HG02870 (cell line): ENCODE measurements around the gene FKBP5.
A peak's percentile ranks its signal among the peaks of the same experiment; 100 is the strongest.
"Not testable (repeated sequence)": the region's sequence is repeated elsewhere in the genome, so short reads cannot be mapped to it uniquely, and the experiment has no call there.

Experiments
- ATAC-seq: cut with Tn5 transposase; IDR thresholded peaks from one replicate; pipeline ENCODE4 v1.9.1; 2021; ENCODE audit warnings: mild to moderate bottlenecking, moderate library complexity; ENCODE audit not compliant: unreplicated experiment

The FKBP5 gene

DNA sequence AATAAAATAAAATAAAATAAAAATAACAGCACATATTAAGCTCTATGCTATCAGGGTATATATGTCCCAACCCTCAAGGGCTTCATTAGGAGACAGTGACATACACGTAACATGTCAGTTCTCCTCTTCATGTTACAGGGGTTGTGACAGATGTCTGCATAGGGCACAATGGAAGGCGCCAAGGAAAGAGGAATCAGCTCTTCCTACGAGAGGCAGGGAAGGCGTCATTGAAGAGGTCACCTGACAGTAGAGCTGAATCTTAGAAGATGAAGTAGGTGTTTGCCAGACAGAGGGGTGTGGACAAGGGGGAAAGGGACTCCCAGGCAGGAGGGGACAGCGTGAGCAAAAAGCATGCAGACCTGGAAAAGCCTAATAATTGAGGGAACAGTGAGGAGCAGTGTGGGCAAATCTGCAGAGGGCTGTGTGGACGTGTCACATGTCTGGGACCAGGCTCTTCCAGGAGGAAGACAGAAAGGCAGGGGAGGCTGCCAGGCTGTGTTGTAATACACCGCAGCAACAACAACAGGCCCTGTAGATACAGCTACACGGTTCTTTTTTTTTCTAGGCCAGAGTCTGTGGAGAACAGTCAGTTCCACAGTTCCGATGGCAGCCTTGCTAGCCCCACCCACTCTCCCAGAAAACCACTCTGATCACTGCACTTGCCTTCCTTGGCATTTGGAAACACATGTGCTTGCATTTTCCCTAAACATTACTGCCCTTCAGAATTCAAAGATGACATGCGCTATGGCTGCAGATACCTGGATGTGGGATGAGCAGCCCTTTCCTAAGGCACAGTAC lies 2.5 kb upstream of the FKBP5 start:
- ATAC-seq = no peak

DNA sequence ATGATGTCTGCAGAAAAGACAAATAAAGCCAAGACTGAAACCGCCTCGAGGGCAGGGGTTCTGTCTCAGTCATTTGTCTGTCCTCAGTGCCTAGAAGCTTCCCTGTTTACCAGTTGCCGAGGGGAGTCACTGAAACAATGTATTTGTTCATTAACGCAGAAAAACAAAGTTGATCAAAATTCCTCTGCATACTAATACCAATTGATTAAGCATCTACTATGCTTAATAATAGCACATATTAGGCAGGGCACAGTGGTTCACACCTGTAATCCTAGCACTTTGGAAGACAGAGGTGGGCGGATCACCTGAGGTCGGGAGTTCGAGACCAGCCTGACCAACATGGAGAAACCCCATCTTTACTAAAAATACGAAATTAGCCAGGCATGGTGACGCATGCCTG lies 1.8 kb upstream of the FKBP5 start:
- ATAC-seq = no peak

DNA sequence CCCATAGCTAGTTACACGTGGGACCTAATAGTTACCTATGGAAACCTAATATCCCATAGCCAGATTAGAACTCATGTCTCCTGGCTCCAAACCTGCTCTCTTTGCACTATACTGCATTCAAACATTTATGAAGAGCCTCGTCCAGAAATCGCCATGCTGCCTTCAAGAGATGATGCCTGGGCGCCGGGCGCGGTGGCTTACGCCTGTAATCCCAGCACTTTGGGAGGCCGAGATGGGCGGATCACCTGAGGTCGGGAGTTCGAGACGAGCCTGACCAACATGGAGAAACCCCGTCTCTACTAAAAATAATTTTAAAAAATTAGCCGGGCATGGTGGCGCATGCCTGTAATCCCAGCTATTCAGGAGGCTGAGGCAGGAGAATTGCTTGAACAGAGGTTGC lies 1.3 kb upstream of the FKBP5 start:
- not testable (repeated sequence) for ATAC-seq

DNA sequence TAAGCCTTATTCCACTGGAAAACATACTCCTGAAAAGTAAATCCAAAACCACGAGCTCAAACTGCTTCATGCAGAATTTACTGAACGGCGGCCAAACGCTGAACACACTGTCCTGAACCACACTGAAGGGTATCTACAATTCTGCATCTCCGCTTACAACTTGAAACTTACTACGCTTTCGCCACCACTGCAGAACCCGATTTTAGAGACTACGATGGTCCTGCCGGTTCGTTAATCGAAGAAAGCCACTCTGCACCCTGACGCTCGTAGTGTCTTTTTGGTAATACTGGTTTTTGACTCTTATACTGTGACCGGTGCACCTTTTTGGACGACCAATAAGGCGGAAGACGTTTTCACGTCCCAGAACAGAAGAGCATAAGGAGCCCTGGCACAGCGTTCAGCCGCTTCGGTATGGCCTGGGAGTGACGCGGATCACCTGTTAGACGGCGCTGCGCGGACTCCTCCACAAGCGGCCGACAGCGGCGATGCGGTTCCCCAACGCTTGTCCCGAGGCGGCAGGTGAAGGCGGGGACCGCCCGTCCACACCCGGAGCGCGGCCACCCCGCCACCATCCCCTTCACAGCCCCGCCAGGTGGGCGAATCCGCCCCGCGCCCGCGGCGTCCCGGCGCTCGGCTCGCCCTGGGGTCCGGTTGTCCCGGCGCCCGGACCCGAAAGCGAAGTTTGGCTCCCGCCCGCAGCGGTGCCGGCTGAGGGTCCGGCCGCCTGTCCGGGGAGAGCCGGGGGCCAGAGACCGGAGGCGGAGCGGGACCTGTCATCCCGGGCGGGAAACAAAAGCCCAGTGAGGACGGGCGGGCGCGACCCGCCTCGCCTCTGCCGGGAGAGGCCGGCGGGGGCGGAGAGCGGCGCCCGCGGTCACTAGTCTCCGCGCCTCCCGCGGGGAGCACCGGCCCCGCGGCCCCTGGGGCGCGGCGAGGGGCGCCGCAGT lies 784 bp downstream of the FKBP5 start:
- ATAC-seq = peak; percentile 28

DNA sequence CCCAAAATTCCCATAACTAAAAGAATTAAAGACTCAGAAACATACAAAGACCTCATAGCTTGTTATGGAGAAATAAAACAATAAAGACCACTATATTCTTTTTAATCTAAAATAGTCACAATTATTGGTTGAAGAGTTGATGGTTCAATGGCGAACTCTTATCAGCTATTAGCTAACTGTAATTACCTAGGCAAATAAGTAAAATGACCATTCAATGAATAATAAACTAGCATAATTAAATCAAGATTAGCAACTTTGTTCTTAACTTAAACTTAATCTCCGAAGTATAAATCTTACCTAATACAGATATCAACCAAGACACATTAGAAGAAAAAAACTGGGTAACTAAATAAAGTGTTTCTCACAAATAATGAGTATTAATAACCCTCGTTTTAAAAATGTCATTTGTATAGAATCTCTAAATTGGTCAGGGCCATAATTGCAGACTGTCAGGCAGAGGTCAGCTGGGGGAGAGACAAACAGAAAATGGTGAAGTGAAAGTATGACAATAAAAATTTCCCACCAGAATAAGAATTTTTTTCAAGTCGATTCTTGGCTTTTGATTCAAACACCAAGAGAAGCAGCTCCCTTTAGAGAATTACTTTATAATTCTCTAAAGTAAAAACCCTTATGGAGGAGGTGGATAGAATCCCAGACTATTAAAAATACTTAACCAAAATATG lies 1.7 kb downstream of the FKBP5 start:
- no peak for ATAC-seq

DNA sequence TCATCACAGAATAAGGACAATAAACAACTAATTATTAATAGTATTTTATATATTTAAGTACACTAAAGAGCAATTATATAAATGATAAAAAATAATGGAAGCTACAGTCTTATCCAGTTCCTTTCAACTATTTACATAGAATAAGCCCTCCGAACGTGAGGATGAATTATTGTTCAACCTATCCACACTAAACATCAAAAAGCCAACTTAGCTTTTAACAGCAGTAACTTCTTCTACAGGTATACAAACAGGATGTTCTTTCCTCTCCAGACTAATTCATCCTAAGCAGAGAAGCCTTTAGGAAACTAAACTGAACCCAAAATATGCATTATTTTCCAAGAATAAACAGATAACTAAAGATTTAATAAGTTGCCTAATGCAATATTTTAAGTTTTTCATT lies 2.3 kb downstream of the FKBP5 start:
- ATAC-seq = no peak

DNA sequence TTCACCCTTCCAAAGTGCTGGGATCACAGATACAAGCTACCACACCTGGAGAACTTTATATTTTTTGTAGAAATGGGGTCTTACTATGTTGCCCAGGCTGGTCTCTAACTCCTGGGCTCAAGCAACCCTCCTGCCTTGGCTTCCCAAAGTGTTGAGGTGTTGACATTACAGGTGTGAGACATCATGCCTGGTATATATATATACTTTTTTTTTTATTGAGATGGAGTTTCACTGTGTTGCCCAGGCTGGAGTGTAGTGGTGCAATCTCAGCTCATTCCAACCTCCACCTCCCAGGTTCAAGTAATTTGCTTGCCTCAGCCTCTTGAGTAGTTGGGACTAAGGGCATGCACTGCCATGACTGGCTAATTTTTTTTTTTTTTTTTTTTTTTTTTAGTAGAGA lies 5.4 kb downstream of the FKBP5 start:
- ATAC-seq = no peak

DNA sequence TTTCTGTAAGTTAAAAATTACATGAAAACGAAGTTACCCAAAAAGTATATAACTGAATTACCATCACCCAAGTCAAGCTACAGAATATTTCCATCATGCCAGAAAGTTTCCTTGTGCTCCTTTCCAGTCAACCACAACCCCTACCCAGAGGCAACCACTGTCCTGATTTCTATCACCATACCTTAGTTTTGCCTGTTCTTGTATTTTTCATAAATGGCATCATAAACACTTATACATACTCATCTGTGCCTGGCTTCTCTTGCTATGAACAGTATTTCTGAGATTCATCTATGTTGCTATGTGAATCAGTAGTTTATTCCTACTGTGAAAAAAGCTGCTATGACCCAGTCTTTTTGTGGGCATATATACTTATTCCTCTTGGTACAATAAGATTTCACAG lies 7.4 kb downstream of the FKBP5 start:
- ATAC-seq = no peak

DNA sequence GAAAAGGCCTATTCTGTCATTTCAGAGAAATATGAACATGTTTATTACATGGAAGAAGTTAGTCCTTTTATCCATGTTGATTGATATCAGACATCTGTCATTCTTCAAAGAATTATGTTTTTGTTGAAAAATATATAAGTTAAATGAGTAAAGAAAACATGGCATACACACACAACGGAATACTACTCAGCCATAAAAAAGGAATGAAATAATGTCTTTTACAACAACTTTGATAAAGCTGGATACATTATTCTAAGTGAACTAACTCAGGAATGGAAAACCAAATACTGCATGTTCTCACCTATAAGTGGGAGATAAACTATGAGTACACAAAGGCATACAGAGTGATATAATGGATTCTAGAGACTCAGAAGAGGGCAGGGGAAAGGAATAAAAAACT lies 9.3 kb downstream of the FKBP5 start:
- ATAC-seq = no peak

DNA sequence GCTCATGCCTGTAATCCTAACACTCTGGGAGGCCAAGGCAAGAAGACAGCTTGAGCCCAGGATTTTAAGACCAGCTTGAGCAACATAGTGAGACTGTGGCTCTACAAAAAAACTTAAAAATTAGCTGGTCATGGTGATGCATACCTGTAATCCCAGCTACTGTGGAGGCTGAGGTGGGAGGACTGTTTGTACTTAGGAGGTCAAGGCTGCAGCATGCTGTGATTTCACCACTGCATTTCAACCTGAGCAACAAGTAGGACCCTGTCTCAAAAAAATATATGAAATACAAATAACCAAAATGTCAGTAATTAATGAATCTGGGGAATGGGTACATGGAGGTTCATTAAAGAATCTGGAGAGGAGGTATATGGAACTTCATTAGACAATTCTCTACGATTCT lies 9.9 kb downstream of the FKBP5 start:
- no peak for ATAC-seq

DNA sequence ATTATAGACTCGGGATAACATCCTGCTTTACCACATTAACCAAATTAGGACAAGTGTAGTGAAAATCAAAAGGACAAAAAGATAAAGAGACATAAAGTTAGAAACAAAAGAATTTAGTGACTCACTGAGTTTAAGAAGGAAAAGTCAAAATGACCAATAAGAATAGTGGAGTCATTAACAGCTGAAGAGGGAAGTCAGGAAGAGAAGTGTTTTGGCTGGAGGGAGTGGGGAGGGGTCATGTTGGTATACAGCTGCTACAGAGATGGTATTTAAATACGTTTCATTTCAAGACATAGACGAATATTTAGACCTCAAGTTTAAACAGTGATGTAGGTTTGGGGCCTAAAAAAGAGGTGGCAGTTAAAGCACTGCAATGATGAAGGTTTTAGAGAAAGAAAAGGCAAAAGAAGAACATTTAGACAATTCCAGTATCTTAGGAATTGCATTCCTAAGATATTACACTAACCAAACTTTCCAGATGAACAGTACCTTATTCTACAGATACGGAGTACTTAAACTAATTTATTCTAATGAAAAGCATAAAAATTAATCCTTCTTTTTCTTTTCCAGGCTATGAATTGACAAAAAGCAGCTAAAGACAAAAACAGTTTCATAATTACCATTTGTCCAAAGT lies 10.6 kb downstream of the FKBP5 start:
- ATAC-seq = no peak

DNA sequence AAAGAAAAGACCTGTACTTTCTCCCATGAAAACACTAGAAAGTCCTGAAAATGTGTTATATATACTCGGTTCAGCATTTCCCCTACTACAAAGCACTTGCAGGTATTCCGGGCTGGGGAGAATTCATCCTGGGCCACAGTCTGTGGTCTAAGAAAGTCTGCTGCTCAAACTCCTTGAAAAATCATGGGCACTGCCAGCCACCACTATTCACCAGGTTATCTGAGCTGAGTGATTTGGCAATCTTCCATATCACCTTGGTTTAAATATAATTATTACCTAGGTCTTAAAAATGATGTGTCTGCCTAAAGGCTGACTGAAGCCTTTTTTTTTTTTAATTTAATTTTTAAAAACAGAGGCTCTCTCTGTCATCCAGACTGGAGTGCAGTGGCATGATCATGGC lies 11.3 kb downstream of the FKBP5 start:
- ATAC-seq = no peak

DNA sequence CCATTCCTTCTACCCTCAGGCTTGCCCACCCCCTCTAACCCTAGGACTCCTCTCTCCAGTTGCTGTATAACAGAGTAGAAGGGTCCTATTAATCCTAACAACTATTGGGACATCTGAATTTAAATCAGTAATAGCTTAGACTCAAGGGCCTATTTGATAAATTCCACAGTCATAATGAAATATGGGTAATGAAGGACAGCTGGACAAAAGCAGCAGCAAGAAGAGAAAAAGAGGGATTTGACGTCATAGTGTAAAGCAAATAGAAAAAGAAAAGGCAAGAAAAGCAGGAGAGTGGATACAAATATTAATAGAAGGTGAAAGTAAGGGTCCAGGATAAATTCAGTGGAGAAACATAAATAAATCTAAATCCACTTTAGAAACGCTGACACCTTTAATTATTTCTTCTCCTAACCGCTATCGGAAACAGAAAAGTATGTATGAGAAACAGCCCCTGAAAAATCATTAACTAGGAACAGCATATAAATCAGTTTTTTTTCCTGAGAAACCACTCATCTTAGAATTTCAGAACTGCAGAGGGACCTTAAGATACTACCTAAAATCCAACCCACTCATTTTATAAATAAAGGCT lies 12.8 kb downstream of the FKBP5 start:
- ATAC-seq = no peak

DNA sequence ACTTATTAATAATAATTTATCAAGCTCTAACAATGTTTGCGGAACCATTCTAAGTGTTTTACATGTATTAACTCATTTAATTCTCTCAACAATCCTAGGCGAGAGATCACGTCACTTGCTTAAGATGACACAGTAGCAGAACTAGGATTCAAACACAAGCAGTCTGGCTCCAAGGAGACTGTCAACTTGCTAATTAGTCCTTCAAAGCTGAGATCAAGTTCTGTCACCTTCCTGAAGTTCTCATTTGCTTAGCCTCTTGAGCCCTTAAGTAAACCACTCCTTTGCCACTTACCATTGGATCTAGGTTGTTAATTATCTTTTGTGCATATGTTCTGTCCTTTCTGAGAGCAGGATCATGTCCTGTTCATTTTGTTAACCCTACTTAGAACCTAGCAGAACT lies 14.1 kb downstream of the FKBP5 start:
- no peak for ATAC-seq

DNA sequence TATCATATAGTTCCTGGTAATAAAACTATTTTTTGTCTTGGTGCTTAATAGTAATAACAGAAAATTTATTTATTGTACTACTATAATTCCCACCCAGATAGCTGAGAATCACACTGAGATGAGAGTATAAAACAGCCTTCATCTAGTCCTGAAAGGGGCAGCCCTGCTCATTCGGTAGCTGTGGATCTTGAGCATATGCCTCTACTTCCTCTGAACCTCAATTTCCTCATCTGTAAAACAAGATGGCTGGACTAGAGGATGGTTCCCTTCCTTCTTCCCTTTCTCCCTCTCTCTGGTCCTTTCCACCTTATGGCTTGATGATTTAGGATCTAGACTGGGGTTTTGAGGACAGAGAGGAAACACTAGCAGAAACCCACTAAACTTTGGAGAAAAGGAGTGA lies 15.0 kb downstream of the FKBP5 start:
- ATAC-seq = no peak

DNA sequence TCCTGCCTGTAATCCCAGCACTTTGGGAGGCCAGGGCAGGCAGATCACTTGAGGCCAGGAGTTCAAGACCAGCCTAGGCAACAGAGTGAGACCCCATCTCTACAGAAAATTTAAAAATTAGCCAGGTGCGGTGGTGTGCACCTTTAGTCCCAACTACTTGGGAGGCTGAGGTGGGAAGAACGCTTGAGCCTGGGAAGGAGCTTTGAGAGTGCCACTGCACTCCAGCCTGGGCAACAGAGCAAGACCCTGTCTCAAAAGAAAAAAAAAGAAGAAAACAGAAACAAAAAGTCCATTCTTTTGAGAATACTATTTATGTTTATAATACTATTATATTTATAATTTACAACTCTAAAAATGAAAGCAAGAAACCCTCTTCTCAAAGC lies 15.4 kb downstream of the FKBP5 start:
- not testable (repeated sequence) for ATAC-seq

DNA sequence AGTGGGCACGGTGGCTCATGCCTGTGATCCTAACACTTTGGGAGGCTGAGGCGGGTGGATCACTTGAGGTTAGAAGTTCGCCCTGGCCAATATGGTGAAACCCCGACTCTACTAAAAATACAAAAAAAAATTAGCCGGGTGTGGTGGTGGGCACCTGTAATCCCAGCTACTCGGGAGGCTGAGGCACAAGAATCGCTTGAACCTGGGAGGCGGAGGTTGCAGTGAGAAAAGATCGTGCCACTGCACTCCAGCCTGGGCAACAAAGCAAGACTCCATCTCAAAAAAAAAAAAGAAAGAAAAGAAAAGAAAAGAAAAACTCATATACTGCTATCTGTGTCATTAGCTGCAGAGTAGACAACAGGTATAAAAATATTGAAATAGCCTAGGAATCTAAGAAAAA lies 18.3 kb downstream of the FKBP5 start:
- ATAC-seq = not testable (repeated sequence)

DNA sequence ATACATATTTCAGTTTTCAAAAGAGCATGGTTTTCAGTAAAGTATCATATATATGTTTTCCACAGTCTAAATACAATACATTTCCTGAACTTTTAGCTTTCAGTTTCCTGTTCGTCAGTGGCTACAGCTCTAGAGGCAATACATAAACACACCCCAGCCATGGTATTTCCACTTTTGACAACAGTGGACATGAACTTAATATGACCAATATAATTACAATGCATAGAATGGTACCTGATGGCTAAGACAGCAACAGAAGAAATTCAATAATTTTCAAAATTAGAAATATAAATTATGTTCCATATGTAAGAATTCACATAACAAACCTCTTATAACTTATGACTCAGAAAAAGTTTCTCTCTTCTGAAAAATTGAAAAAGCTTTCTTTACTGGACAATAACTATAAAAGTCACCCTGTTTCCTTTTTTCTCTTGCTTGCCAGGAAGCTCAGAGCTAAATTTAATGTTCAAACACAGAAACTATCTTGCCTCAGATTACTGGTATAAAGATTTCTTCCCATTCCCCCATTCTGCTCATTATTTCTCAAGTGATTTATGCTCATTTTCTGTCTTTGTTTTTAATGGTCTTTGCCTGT lies 19.2 kb downstream of the FKBP5 start:
- no peak for ATAC-seq

DNA sequence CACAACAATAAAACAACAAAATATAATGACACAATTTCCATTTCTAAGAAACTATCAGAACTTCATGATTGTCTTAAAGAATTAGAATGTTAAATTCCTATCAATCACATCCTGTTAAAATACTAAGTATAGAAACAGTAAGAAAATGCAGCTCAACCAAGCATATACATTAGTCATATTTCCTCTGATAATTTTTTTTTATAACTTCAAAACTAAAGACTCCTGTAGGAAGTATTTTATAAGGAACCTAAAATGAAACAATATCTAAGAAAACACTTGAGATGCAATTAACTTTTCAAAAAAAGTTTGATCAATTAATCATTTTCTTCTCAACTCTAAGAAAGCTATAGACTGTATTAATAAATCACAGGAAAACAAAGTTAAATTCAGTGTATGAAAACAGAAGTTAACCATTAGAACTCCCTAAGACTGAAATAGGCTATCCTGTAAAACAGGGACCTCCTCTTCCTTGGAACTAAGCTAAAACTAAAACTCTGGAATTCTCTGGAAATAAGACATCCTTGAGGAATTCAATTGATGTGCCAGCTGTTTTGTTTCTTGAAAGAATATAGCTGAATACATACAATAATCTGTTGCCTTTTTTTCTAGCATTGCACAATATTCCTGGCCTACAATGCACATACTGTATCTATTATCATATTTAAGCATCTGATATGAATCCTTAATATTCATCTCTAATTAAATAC lies 19.8 kb downstream of the FKBP5 start:
- ATAC-seq = no peak

DNA sequence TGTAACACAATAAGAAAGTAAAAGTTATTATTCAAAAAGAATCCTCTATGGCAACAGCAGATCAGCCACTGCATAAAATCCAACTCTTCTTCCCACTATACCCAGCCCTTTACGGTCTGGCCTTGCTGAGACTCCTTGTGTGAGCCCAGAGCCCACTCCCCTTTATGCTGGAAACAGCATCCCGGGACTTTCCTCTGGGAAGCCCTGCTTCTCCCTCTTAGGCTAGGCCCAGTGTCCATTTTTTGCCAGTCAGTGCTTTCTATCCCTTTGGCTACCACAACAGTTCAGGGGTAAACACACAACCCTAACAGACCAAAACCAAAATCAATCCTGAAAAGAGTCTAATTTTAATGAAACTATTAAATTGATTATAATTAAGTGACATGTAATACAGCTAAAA lies 20.6 kb downstream of the FKBP5 start:
- no peak for ATAC-seq
